Measurements from ENCODE around the gene C1QTNF4. TPM values are rescaled to one million over a fixed set of nuclear protein-coding genes. Genes with fewer than 3 reads are reported as not detected.

Gene C1QTNF4
- total and polyA plus RNA-seq, 2 donors (not counting 1 experiment from before 2014, with no cell fraction given): 1.6 TPM; not detected in 1

DNA sequence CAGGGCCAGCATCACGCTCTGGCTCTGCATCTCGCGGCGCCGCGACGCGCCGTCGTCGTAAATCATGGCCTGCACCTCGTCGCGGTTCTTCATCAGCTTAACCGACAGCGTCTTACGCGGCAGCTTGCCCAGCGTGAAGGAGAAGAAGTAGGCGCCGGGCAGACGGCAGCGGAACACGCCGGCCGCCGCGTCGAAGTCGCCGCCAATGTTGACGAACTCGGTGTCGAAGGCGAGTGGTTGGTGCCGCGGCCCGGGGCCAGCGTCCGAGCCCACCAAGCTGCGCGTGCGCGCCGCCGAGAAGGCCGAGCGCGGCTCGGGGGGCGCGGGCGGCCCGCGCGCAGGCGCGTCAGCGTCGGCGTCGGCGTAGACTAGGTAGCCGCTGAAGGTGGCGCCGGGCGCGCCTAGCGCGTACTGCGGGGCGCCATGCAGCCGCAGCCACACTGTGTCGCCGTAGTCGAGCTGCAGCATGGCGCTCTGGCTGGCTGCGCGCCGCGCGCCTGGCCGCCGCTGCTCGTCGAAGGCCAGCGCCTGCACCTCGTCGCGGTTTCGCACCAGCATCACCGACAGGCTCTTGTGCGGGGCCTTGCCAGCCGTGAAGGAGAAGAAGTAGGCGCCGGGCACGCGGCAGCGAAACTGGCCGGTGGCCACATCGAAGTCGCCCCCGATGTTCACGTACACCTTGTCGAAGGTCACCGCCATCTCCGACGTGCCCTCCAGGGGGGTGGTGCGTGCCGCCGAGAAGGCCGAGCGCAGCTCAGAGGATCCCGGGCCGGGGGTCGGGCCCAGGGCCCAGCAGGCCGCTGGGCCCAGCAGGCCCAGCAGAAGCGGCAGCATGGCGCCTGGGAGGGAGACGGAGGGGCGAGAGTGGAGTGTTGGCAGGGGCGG lies 4.0 kb downstream of the C1QTNF4 start:
- Histone ChIP-seq H3K27ac (ENCODE audit: low read length in 2 of 2) (no peak overlapping the region), H2AFZ (ENCODE audit: insufficient read depth, low read depth, low read length, poor library complexity, severe bottlenecking) (no peak overlapping the region), H3K4me3 (ENCODE audit: control extremely low read depth in 1 of 5, extremely low read depth in 1 of 5, insufficient read depth in 1 of 5, low read depth in 2 of 5, low read length in 4 of 5) (no peak overlapping the region), H3K27me3 (replicated peaks in 1 of 4; ENCODE audit: control extremely low read depth in 1 of 4, control insufficient read depth in 3 of 4, insufficient read depth in 4 of 4, low read length in 3 of 4) (peaks cover 0 to 35% (median 20%) of the 10 kb centered on the region in 4 experiments), H3K36me3 (replicated peaks in 1 of 2; ENCODE audit: control extremely low read depth in 1 of 2, control insufficient read depth in 1 of 2, extremely low read depth in 1 of 2, insufficient read depth in 2 of 2, low read length in 1 of 2) (peaks cover 0 to 5% of the 10 kb centered on the region in 2 experiments), H3K9ac (ENCODE audit: low read length) (no peak overlapping the region), H3K4me1 (ENCODE audit: control insufficient read depth in 2 of 2, insufficient read depth in 2 of 2, low read length in 2 of 2) (peaks cover 15% of the 10 kb centered on the region in 2 donors), H4K20me1 (ENCODE audit: control insufficient read depth, insufficient read depth, low read length, poor library complexity, severe bottlenecking) (no peaks in the 10 kb centered on the region), H3K4me2 (replicated peaks; ENCODE audit: low read depth, low read length, poor library complexity, severe bottlenecking) (no peak overlapping the region), H3K9me3 (ENCODE audit: control extremely low read depth in 1 of 3, control insufficient read depth in 2 of 3, insufficient read depth in 1 of 3, low read length in 2 of 3) (no peaks in the 10 kb centered on the region), H3K79me2 (ENCODE audit: control insufficient read depth, insufficient read depth, low read length) (no peaks in the 10 kb centered on the region)
- CTCF ChIA-PET: no interaction called here
- TF ChIP-seq, protein P1, sequence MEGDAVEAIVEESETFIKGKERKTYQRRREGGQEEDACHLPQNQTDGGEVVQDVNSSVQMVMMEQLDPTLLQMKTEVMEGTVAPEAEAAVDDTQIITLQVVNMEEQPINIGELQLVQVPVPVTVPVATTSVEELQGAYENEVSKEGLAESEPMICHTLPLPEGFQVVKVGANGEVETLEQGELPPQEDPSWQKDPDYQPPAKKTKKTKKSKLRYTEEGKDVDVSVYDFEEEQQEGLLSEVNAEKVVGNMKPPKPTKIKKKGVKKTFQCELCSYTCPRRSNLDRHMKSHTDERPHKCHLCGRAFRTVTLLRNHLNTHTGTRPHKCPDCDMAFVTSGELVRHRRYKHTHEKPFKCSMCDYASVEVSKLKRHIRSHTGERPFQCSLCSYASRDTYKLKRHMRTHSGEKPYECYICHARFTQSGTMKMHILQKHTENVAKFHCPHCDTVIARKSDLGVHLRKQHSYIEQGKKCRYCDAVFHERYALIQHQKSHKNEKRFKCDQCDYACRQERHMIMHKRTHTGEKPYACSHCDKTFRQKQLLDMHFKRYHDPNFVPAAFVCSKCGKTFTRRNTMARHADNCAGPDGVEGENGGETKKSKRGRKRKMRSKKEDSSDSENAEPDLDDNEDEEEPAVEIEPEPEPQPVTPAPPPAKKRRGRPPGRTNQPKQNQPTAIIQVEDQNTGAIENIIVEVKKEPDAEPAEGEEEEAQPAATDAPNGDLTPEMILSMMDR (IDR thresholded peaks at IDR 0.05): no peak
- no peak for TF ChIP-seq EZH2 (IDR thresholded peaks at IDR 0.05; ENCODE audit: borderline replicate concordance, insufficient read depth, low read depth, low read length, poor library complexity, severe bottlenecking)
- intact Hi-C loops (cut with micrococcal nuclease): no loop called here
- no peak for ATAC-seq (ENCODE audit: low read depth)
- Mint-ChIP-seq H3K27ac (no peak overlapping the region), H3K4me3 (no peak overlapping the region), H3K27me3 (peaks cover 29% of the 10 kb centered on the region), H3K4me1 (peaks cover 9% of the 10 kb centered on the region), H3K9me3 (ENCODE audit: insufficient read depth) (no peaks in the 10 kb centered on the region)
- POLR2A ChIA-PET: no interaction called here
- 96% methylated on average over 110 of the region's 122 CpGs for WGBS (ENCODE audit: insufficient coverage)
- DNase-seq: no peak

DNA sequence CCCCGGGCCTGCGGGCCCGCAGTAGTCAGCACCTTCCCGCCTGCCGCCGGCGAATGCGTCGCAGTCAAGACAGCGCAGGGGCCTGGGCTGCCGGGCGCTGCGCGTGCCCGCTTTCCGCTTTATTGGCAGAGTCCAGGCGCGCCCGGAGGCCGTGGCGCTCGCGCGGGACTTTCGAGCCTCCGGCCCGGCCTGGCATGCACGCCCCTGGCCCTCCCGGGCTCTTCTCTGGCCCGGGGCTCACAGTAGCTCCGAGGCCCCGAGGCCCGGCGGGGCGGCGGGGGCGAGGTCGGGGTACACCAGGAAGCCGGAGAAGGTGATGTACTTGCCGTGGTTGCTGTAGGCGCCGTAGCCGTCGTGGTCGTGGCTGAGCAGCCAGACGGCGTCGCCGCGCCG lies 4.6 kb downstream of the C1QTNF4 start:
- H3K36me3 ChIP-seq (replicated peaks in 1 of 2; ENCODE audit: control extremely low read depth in 1 of 2, control insufficient read depth in 1 of 2, extremely low read depth in 1 of 2, insufficient read depth in 2 of 2, low read length in 1 of 2): peaks cover 0 to 8% of the 10 kb centered on the region in 2 experiments
- no peak for ATAC-seq (ENCODE audit: low read depth)
- ChIA-PET CTCF (no interaction called here), POLR2A (no interaction called here)
- Mint-ChIP-seq H3K27ac (no peak overlapping the region), H3K27me3 (peaks cover 22% of the 10 kb centered on the region), H3K9me3 (ENCODE audit: insufficient read depth) (no peaks in the 10 kb centered on the region), H3K4me3 (no peak overlapping the region), H3K4me1 (peaks cover 9% of the 10 kb centered on the region)
- no peak overlapping the region for H2AFZ ChIP-seq (ENCODE audit: insufficient read depth, low read depth, low read length, poor library complexity, severe bottlenecking)
- H3K27me3 ChIP-seq (replicated peaks in 1 of 4; ENCODE audit: control extremely low read depth in 1 of 4, control insufficient read depth in 3 of 4, insufficient read depth in 4 of 4, low read length in 3 of 4): peaks cover 0 to 28% (median 17%) of the 10 kb centered on the region in 4 experiments
- no peak overlapping the region for H3K4me2 ChIP-seq (replicated peaks; ENCODE audit: low read depth, low read length, poor library complexity, severe bottlenecking)
- WGBS (ENCODE audit: insufficient coverage): 97% methylated on average over 49 of the region's 51 CpGs
- H3K27ac ChIP-seq (ENCODE audit: low read length in 2 of 2): no peak overlapping the region
- DNase-seq: no peak
- peaks cover 15% of the 10 kb centered on the region in 2 donors for H3K4me1 ChIP-seq (ENCODE audit: control insufficient read depth in 2 of 2, insufficient read depth in 2 of 2, low read length in 2 of 2)
- H3K9me3 ChIP-seq (ENCODE audit: control extremely low read depth in 1 of 3, control insufficient read depth in 2 of 3, insufficient read depth in 1 of 3, low read length in 2 of 3): no peaks in the 10 kb centered on the region
- no peaks in the 10 kb centered on the region for H3K79me2 ChIP-seq (ENCODE audit: control insufficient read depth, insufficient read depth, low read length)
- no peak overlapping the region for H3K4me3 ChIP-seq (ENCODE audit: control extremely low read depth in 1 of 5, extremely low read depth in 1 of 5, insufficient read depth in 1 of 5, low read depth in 2 of 5, low read length in 4 of 5)
- no peak for TF ChIP-seq EZH2 (IDR thresholded peaks at IDR 0.05; ENCODE audit: borderline replicate concordance, insufficient read depth, low read depth, low read length, poor library complexity, severe bottlenecking)
- TF ChIP-seq, protein P1 (IDR thresholded peaks at IDR 0.05): no peak
- intact Hi-C loops (cut with micrococcal nuclease): no loop called here
- no peaks in the 10 kb centered on the region for H4K20me1 ChIP-seq (ENCODE audit: control insufficient read depth, insufficient read depth, low read length, poor library complexity, severe bottlenecking)
- no peak overlapping the region for H3K9ac ChIP-seq (ENCODE audit: low read length)

Data from B cell (primary cell).